ENCODE data around the gene NOS1.
A peak's percentile ranks its signal among the peaks of the same experiment; 100 is the strongest.

The NOS1 gene

GRCh38 chr12:117350140-117350539 lies 11.3 kb downstream of the NOS1 start:
- no peaks in the 10 kb centered on the region for H3K4me1 ChIP-seq (ENCODE audit: control insufficient read depth, insufficient read depth, low read length)
- no peak overlapping the region for H3K27ac ChIP-seq (ENCODE audit: low read length)
- peaks cover 0 to 3% of the 10 kb centered on the region in 2 donors for H3K9me3 ChIP-seq (ENCODE audit: control insufficient read depth in 2 of 2, low read length in 2 of 2)
- peaks cover 0 to 2% of the 10 kb centered on the region in 2 donors for H3K27me3 ChIP-seq (ENCODE audit: control insufficient read depth in 1 of 2, insufficient read depth in 2 of 2, low read length in 2 of 2)
- no peak overlapping the region for H3K9ac ChIP-seq (ENCODE audit: low read length in 2 of 2)
- H3K4me3 ChIP-seq (ENCODE audit: low read length in 2 of 2): no peak overlapping the region
- no peaks in the 10 kb centered on the region for H3K36me3 ChIP-seq (ENCODE audit: control insufficient read depth in 2 of 2, insufficient read depth in 2 of 2, low read length in 2 of 2)

GRCh38 chr12:117347588-117347987 lies 13.8 kb downstream of the NOS1 start:
- Histone ChIP-seq H3K9me3 (ENCODE audit: control insufficient read depth in 2 of 2, low read length in 2 of 2) (peaks cover 3 to 6% of the 10 kb centered on the region in 2 donors), H3K27ac (ENCODE audit: low read length) (no peak overlapping the region), H3K4me3 (ENCODE audit: low read length in 2 of 2) (no peak overlapping the region), H3K4me1 (ENCODE audit: control insufficient read depth, insufficient read depth, low read length) (no peaks in the 10 kb centered on the region), H3K27me3 (ENCODE audit: control insufficient read depth in 1 of 2, insufficient read depth in 2 of 2, low read length in 2 of 2) (peaks cover 0 to 2% of the 10 kb centered on the region in 2 donors), H3K9ac (ENCODE audit: low read length in 2 of 2) (no peak overlapping the region), H3K36me3 (ENCODE audit: control insufficient read depth in 2 of 2, insufficient read depth in 2 of 2, low read length in 2 of 2) (no peaks in the 10 kb centered on the region)

GRCh38 chr12:117344716-117345115 lies 16.7 kb downstream of the NOS1 start:
- no peak overlapping the region for H3K4me3 ChIP-seq (ENCODE audit: low read length in 2 of 2)
- H3K27ac ChIP-seq (ENCODE audit: low read length): no peak overlapping the region
- H3K27me3 ChIP-seq (ENCODE audit: control insufficient read depth in 1 of 2, insufficient read depth in 2 of 2, low read length in 2 of 2): peaks cover 0 to 5% of the 10 kb centered on the region in 2 donors
- H3K36me3 ChIP-seq (ENCODE audit: control insufficient read depth in 2 of 2, insufficient read depth in 2 of 2, low read length in 2 of 2): no peaks in the 10 kb centered on the region
- no peaks in the 10 kb centered on the region for H3K4me1 ChIP-seq (ENCODE audit: control insufficient read depth, insufficient read depth, low read length)
- no peak overlapping the region for H3K9ac ChIP-seq (ENCODE audit: low read length in 2 of 2)
- H3K9me3 ChIP-seq (ENCODE audit: control insufficient read depth in 2 of 2, low read length in 2 of 2): peaks cover 3 to 6% of the 10 kb centered on the region in 2 donors

- H3K27me3 ChIP-seq (ENCODE audit: control insufficient read depth in 1 of 2, insufficient read depth in 2 of 2, low read length in 2 of 2): peaks cover 0 to 5% of the 10 kb centered on the region in 2 donors
- no peak overlapping the region for H3K4me3 ChIP-seq (ENCODE audit: low read length in 2 of 2)
- no peaks in the 10 kb centered on the region for H3K4me1 ChIP-seq (ENCODE audit: control insufficient read depth, insufficient read depth, low read length)
- no peaks in the 10 kb centered on the region for H3K36me3 ChIP-seq (ENCODE audit: control insufficient read depth in 2 of 2, insufficient read depth in 2 of 2, low read length in 2 of 2)
- no peak overlapping the region for H3K9ac ChIP-seq (ENCODE audit: low read length in 2 of 2)
- no peak overlapping the region for H3K27ac ChIP-seq (ENCODE audit: low read length)
- H3K9me3 ChIP-seq (ENCODE audit: control insufficient read depth in 2 of 2, low read length in 2 of 2): peaks cover 3 to 6% of the 10 kb centered on the region in 2 donors
These were observed 17.6 kb downstream of the NOS1 start for GRCh38 chr12:117343849-117344248.

- Histone ChIP-seq H3K27ac (ENCODE audit: low read length) (no peak overlapping the region), H3K4me1 (ENCODE audit: control insufficient read depth, insufficient read depth, low read length) (no peaks in the 10 kb centered on the region), H3K27me3 (ENCODE audit: control insufficient read depth in 1 of 2, insufficient read depth in 2 of 2, low read length in 2 of 2) (peaks cover 0 to 5% of the 10 kb centered on the region in 2 donors), H3K4me3 (ENCODE audit: low read length in 2 of 2) (no peak overlapping the region), H3K9ac (ENCODE audit: low read length in 2 of 2) (no peak overlapping the region), H3K9me3 (ENCODE audit: control insufficient read depth in 2 of 2, low read length in 2 of 2) (peaks cover 3 to 6% of the 10 kb centered on the region in 2 donors), H3K36me3 (ENCODE audit: control insufficient read depth in 2 of 2, insufficient read depth in 2 of 2, low read length in 2 of 2) (no peaks in the 10 kb centered on the region)
These were observed 18.1 kb downstream of the NOS1 start for GRCh38 chr12:117343296-117343695.

GRCh38 chr12:117342682-117343081 lies 18.7 kb downstream of the NOS1 start:
- no peak overlapping the region for H3K9ac ChIP-seq (ENCODE audit: low read length in 2 of 2)
- H3K4me3 ChIP-seq (ENCODE audit: low read length in 2 of 2): no peak overlapping the region
- no peaks in the 10 kb centered on the region for H3K4me1 ChIP-seq (ENCODE audit: control insufficient read depth, insufficient read depth, low read length)
- H3K36me3 ChIP-seq (ENCODE audit: control insufficient read depth in 2 of 2, insufficient read depth in 2 of 2, low read length in 2 of 2): no peaks in the 10 kb centered on the region
- H3K27ac ChIP-seq (ENCODE audit: low read length): no peak overlapping the region
- H3K9me3 ChIP-seq (ENCODE audit: control insufficient read depth in 2 of 2, low read length in 2 of 2): peaks cover 3 to 6% of the 10 kb centered on the region in 2 donors
- H3K27me3 ChIP-seq (ENCODE audit: control insufficient read depth in 1 of 2, insufficient read depth in 2 of 2, low read length in 2 of 2): peaks cover 0 to 5% of the 10 kb centered on the region in 2 donors

GRCh38 chr12:117342247-117342646 lies 19.2 kb downstream of the NOS1 start:
- H3K27ac ChIP-seq (ENCODE audit: low read length): no peak overlapping the region
- H3K9ac ChIP-seq (ENCODE audit: low read length in 2 of 2): no peak overlapping the region
- H3K36me3 ChIP-seq (ENCODE audit: control insufficient read depth in 2 of 2, insufficient read depth in 2 of 2, low read length in 2 of 2): no peaks in the 10 kb centered on the region
- H3K9me3 ChIP-seq (ENCODE audit: control insufficient read depth in 2 of 2, low read length in 2 of 2): peaks cover 3 to 6% of the 10 kb centered on the region in 2 donors
- peaks cover 0 to 5% of the 10 kb centered on the region in 2 donors for H3K27me3 ChIP-seq (ENCODE audit: control insufficient read depth in 1 of 2, insufficient read depth in 2 of 2, low read length in 2 of 2)
- no peak overlapping the region for H3K4me3 ChIP-seq (ENCODE audit: low read length in 2 of 2)
- no peaks in the 10 kb centered on the region for H3K4me1 ChIP-seq (ENCODE audit: control insufficient read depth, insufficient read depth, low read length)

- Histone ChIP-seq H3K4me3 (ENCODE audit: low read length in 2 of 2) (no peak overlapping the region), H3K27ac (ENCODE audit: low read length) (no peak overlapping the region), H3K36me3 (ENCODE audit: control insufficient read depth in 2 of 2, insufficient read depth in 2 of 2, low read length in 2 of 2) (no peaks in the 10 kb centered on the region), H3K4me1 (ENCODE audit: control insufficient read depth, insufficient read depth, low read length) (no peaks in the 10 kb centered on the region), H3K9me3 (ENCODE audit: control insufficient read depth in 2 of 2, low read length in 2 of 2) (peaks cover 3% of the 10 kb centered on the region in 2 donors), H3K27me3 (ENCODE audit: control insufficient read depth in 1 of 2, insufficient read depth in 2 of 2, low read length in 2 of 2) (peaks cover 8 to 12% of the 10 kb centered on the region in 2 donors), H3K9ac (ENCODE audit: low read length in 2 of 2) (no peak overlapping the region)
These were observed 22.3 kb downstream of the NOS1 start for GRCh38 chr12:117339104-117339503.

GRCh38 chr12:117334855-117335587 lies 26.4 kb downstream of the NOS1 start:
- Histone ChIP-seq H3K36me3 (ENCODE audit: control insufficient read depth in 2 of 2, insufficient read depth in 2 of 2, low read length in 2 of 2) (no peaks in the 10 kb centered on the region), H3K27me3 (ENCODE audit: control insufficient read depth in 1 of 2, insufficient read depth in 2 of 2, low read length in 2 of 2) (peaks cover 18 to 25% of the 10 kb centered on the region in 2 donors), H3K9ac (ENCODE audit: low read length in 2 of 2) (no peak overlapping the region), H3K4me3 (ENCODE audit: low read length in 2 of 2) (peak overlapping the region; percentile 1 to 35), H3K4me1 (ENCODE audit: control insufficient read depth, insufficient read depth, low read length) (no peaks in the 10 kb centered on the region), H3K9me3 (ENCODE audit: control insufficient read depth in 2 of 2, low read length in 2 of 2) (no peaks in the 10 kb centered on the region), H3K27ac (ENCODE audit: low read length) (no peak overlapping the region)

GRCh38 chr12:117334051-117334450 lies 27.4 kb downstream of the NOS1 start:
- Histone ChIP-seq H3K4me1 (ENCODE audit: control insufficient read depth, insufficient read depth, low read length) (no peaks in the 10 kb centered on the region), H3K36me3 (ENCODE audit: control insufficient read depth in 2 of 2, insufficient read depth in 2 of 2, low read length in 2 of 2) (no peaks in the 10 kb centered on the region), H3K4me3 (ENCODE audit: low read length in 2 of 2) (no peak overlapping the region), H3K27ac (ENCODE audit: low read length) (no peak overlapping the region), H3K9ac (ENCODE audit: low read length in 2 of 2) (no peak overlapping the region), H3K27me3 (ENCODE audit: control insufficient read depth in 1 of 2, insufficient read depth in 2 of 2, low read length in 2 of 2) (peaks cover 19 to 25% of the 10 kb centered on the region in 2 donors), H3K9me3 (ENCODE audit: control insufficient read depth in 2 of 2, low read length in 2 of 2) (no peaks in the 10 kb centered on the region)

- Histone ChIP-seq H3K4me3 (ENCODE audit: low read length in 2 of 2) (no peak overlapping the region), H3K9ac (ENCODE audit: low read length in 2 of 2) (no peak overlapping the region), H3K27me3 (ENCODE audit: control insufficient read depth in 1 of 2, insufficient read depth in 2 of 2, low read length in 2 of 2) (peaks cover 19 to 28% of the 10 kb centered on the region in 2 donors)
These were observed 28.0 kb downstream of the NOS1 start for GRCh38 chr12:117333331-117333881.

More at GRCh38 chr12:117333331-117333881, 28.0 kb downstream of the NOS1 start:
- no peaks in the 10 kb centered on the region for H3K36me3 ChIP-seq (ENCODE audit: control insufficient read depth in 2 of 2, insufficient read depth in 2 of 2, low read length in 2 of 2)
- H3K27ac ChIP-seq (ENCODE audit: low read length): no peak overlapping the region
- no peaks in the 10 kb centered on the region for H3K9me3 ChIP-seq (ENCODE audit: control insufficient read depth in 2 of 2, low read length in 2 of 2)
- H3K4me1 ChIP-seq (ENCODE audit: control insufficient read depth, insufficient read depth, low read length): no peaks in the 10 kb centered on the region
